Middle frontal gyrus (tissue), 1 donor: ENCODE measurements around the gene POU6F2.
"Not testable (repeated sequence)": the region's sequence is repeated elsewhere in the genome, so short reads cannot be mapped to it uniquely, and the experiment has no call there.

Experiments
- DNase-seq: peaks from one replicate; pipeline ENCODE4 v3.0.0-alpha.2; 2015; ENCODE audit warnings: low spot score; ENCODE audit errors: extremely low spot score

POU6F2 gene

DNA sequence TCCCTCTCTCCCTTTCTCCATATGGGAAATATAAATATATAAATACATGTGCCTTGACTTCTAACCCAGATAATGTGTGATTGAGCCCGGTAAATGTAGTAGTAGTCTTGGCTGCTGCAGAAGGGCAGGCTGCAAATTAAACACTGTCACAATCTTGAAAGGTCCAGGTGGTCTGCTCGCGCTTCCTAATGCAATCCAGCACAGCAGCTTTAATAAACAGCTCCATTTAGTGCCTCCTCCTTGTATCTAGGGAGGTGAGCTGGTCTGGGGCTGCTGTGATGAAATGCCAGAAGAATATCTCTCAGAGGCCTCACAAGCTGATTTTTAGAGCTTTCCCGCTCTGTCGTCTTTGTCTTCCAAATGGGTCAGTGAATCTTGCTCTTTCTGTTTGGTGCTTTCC lies 782 bp downstream of the POU6F2 start:
- DNase-seq, result no peak

DNA sequence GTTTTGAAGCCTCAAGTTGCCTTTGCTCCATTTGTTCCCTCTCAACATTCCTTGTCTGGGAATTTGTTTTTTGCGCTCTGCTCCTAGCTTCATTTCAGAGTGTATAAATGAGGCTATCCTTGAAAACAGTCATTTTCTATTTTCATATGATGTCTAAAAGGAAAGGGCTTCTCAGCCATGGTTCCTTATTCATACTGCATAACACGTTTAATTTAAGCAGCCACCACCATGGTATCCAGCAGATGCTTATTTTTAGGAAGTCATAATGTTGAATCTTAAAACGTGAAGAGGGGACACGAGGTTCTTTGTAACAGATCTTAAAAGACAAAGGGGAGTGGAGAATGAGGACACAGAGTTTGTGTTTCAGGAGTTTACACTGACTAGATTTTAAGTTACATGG lies 14.5 kb downstream of the POU6F2 start:
- no peak for DNase-seq

DNA sequence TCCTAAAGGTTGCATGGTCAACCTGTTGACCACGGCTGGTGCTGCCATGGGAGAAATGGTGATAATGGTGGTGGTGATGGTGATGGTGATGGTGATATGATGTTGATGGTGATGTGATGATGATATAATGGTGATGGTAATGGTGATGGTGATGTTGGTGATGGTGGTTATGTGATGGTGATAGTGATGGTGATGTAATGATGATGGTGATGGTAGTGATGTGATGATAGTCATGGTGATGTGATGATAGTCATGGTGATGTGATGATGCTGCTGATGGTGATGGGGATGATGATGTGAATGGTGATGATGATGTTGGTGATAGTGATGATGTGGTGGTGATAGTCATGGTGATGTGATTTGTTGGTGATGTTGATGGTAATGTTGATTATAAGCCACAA lies 23.9 kb downstream of the POU6F2 start:
- no peak for DNase-seq

DNA sequence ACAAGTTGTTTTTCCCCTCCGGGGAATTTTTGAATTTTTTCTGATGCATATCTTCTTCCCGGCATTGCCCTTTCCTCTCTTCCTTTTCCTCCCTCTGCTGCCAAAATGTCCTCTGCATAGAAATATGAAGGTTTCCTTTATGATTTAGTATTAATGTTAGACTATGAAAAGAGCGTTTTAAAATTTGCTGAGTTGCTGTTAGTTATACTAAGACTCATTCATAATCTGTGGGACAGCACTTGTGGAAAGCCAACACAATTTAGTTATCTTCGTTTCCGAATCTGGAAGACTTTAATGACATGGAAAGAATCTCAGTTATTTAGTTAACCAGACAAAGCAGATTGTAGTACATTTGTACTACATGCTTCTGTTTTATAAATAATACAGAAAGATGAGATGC lies 25.0 kb downstream of the POU6F2 start:
- no peak for DNase-seq

DNA sequence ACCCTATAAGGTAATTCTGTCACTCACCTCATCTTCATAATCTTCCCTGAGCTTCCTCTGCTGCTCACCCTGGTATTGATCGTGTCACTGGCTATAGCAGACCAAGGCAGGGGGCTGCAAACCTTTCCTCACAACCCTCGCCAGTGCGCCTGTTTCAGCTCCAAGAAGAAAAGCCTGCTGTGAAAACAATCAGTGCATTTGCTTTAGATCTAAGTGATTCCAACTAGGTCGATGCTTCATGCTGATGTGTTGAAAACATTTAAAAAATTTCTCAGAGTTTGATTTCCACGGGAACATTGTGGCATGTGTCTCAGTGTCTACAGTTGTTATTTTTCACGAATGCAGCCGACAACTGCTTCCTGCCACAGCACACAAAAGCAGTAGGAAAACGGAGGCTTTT lies 27.3 kb downstream of the POU6F2 start:
- DNase-seq, result no peak

DNA sequence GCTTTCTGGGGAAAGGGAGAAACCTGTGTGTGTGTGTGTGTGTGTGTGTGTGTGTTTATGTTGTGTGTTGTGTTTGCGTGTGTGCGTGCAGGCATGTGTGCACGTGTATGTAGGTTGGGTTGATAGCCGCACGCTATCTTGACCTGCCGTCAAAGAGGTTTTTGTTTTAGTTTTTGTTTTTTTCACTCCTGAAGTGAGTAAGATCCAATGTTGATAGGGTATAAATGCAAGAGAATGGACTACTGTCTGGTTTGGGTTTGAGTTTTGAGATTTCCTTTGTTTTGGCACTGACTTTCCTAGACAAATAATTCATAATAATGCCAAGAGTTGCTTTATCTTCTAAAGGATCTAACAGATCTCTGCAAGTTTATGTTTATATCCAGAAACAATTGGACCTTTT lies 27.8 kb downstream of the POU6F2 start:
- no peak for DNase-seq

DNA sequence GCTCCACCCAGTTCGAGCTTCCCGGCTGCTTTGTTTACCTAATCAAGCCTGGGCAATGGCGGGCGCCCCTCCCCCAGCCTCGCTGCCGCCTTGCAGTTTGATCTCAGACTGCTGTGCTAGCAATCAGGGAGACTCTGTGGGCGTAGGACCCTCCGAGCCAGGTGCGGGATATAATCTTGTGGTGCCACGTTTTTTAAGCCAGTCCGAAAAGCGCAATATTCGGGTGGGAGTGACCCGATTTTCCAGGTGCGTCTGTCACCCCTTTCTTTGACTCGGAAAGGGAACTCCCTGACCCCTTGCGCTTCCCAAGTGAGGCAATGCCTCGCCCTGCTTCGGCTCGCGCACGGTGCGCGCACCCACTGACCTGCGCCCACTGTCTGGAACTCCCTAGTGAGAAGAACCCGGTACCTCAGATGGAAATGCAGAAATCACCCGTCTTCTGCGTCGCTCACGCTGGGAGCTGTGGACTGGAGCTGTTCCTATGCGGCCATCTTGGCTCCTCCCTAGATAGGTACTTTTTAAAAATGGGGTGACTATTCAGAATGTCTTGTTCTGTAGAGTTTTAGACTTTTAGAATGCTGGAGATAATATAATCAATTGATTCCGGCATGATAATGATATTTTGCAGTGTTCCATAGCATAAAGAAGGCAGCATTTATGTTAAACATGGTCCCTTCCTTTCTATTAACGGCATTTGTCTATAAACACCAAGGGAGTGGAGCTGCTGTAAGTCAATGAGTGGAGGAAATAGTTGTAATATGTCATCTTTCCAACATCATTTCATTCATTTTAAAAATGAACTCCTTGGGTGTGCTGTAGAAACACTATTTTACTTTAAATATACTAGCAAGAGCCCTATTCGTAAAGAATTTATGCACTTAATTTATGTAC lies 35.6 kb downstream of the POU6F2 start:
- DNase-seq, result not testable (repeated sequence)

DNA sequence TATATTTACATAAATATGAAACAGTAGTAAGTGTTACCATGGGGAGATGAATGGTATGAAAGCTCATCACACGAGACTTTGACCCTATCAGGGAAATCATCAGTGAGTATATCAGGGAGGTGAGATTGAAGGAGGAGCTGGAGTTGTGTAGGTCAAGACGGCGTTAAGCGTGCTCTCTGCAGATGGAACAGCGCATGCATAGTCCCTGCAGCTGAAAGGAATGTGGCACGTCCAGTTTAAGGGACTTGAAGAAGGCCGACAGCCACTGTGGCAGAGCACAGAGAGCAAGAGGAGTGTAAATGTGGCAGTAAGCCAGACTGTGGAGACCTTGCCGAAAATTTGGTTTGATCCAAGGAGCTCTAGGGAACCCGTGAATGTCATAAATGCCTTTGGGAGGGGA lies 38.9 kb downstream of the POU6F2 start:
- DNase-seq, result no peak

DNA sequence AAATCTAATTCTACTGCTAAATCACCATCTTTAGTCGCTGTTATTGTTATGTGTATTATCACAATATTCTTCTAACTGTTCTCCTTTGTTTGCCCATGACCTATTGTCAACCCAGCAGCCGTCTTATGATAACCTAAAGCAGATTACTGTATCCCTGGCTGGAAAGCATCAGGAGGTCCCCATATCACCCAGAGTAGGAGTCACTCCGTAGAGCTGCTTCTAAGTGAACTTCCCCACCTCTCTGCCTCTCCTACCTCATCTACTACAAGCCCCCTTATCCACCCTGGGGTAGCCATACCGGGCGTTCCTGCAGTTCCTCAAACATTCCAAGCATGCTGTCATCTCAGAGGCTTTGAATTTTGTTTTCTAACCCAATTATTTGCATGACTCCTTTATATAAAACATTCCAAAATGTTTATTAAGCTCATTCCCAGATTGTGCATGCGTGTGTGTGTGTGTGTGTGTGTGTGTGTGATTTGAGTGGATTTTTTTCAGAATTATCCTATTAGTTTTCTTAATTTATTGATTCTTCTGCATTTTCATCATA lies 39.7 kb downstream of the POU6F2 start:
- DNase-seq, result no peak

DNA sequence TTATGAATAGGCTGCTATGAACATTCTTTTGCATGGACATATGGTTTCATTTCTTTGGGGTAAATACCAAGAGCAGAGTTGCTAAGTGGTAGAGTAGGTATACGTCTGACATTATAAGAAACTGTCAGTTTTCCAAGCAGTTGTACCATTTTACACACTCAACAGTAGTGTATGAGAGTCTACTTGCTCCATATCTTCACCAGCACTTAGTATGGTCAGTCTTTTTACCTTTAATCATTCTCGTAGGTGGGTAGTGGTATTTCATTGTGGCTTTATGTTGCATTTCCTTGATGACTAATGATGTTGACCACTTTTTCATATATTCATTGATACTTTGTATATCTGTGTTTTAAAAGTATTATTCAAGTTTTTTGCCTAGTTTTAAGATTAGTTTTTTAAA lies 45.1 kb downstream of the POU6F2 start:
- no peak for DNase-seq

DNA sequence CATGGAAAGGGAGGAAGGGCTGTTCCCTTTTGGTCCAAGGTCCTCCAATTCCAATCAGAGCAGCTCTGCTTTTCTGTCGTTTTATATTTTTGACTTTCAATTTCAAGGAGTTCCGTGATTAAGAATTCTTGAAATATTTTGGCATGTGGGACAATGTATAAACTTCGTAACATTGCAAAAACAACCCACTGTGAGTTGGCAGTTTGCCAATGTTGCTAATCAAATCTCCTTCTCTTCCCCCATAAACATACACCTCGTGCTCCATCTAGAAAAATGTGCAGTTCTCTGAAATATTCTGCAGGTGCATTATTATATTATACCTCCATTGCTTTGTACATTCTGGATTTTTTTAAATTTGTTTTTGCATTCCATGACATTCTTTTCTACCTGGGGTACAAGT lies 49.8 kb downstream of the POU6F2 start:
- DNase-seq, result no peak

DNA sequence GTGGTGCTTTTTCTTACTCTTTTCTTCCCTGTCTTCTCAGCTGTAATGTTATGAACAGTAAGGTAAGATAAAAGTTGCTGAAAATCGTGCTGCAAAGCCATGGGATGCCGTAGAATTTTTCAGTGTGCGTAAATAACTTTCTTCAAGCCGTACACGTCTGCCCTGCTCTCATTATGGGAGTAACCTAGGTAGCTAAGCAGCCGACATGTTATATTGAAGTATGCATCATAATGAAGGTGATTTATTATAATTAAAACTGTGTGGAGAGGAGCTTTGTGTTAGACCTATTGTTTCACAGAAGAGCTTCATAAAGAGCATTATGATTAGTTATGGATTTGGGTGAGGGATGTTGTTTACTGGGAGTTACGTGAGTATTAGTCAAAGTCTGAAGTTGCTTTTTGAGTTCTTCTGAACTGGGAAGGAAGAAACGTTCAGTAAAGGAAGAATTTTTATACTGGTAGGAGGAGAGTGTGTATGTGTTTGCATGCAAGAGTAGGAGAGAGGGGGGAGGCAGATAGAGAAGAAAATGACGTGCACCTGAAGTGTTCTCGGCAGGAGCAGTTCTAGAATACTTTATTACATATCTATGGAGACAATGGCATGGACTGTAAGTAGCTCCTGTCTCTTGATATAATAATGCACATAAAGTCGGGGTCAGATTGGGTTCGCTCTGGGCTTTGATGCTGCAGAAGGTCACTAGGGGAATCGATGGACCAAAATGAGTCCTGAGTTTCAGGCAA lies 56.3 kb downstream of the POU6F2 start:
- DNase-seq, result no peak

DNA sequence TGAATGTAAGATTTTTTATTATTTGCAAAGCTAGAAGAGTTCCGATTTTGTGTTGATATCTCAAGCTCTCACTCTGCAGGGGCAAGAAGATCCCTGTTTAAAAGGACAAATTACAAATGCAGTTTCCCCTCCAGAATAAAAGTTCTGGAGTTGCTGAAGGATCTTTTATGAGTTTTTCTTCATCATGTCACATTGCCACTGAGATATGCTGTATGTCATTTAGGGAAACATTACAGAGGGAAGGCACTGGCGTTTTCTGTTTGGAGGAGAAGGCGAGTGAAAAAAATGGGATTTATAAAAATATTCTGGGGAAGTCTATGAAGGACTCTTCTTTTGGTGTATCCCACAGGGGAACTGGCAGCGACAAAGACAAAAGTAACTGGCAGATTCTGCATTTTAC lies 57.4 kb downstream of the POU6F2 start:
- DNase-seq, result no peak

DNA sequence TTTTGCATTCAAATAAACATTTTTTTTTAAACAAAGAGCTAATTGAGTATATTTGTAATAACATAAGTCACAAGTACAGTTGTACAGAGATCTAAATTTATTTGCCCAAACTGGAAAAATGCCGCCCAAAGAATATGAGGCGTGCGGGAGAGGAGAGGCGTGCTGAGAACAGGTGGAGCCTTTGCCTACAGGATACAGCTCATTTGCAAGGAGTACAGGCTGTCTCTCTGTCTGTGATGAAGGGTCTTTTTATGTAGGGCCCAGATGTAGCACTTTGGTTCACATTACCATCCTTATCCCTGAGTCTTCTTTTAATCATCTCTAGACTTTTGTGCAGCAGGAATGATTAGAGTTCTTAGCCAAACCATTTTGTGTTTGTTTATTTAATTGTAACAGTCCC lies 58.2 kb downstream of the POU6F2 start:
- no peak for DNase-seq

DNA sequence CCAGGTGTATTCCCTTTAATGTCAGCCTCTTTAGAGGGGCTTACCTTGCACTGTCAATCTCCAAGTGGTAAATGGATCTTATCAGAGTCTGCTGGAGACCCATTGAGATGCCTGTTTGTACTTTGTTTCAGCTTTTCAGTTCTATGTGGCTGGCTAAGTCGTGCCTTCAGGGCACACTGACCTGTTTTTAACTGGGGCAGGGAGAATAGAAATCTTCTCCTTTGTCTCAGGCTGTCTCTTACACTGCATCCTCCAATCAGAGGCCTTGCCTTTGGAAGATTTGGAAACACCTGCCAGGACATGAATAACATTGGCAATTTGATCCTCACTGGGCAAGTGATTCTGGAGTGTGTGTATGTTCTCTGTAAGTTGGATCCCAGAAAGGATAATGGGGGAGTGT lies 65.0 kb downstream of the POU6F2 start:
- no peak for DNase-seq

DNA sequence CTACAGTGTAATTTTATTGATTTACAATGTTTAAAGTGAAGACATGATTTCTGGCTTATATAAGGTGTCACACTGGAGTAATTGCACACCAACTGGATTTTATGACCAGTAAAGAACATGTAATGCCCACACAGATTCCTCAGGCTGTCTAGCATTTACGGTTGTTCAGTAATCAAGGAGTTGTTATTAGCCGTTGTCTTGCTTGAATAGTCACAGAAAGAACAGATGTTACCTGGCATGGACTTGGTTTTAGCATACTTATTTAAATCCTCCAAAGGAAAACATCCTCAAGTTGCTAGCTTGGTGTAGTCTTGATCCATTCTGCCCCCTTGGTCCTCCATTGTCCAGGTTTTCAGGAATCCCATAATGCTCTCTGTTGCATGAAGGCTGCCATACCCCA lies 65.8 kb downstream of the POU6F2 start:
- DNase-seq, result no peak

DNA sequence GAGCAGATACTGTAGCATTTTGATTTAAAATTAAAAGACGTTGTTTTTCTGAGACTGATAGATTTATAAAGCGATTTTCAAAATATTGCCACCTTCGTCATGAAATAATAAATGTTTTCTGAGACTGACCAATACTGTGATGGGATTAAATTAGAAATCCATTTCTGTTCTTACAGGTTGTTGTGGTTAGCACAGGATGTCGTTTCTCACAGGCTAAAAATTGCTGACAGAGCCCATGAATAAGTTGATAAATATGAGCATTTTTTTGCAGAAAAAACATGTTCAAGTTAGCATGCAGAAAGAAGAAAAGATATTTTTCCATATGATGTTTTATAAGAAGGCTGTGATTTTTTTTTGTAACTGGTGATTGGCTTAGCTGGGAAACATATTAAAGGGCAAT lies 66.8 kb downstream of the POU6F2 start:
- no peak for DNase-seq

DNA sequence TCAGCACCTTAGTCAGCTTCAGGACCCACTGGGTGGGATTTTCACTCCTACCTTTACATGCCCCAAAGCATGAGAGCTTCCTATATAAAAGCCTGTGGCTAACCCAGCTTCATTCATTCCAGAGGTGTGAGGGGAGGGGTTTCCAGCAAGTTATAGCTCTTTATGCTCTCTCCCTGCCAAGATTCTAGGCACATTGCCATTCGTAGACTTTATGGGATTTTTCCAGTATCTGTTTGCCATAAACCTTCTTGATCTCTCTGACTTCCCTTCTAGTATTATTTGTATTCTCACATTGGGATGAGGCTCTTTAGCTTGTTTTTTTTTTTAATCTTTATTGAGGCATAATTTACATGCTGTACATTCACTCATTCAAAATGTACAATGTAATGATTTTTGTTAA lies 67.5 kb downstream of the POU6F2 start:
- no peak for DNase-seq

DNA sequence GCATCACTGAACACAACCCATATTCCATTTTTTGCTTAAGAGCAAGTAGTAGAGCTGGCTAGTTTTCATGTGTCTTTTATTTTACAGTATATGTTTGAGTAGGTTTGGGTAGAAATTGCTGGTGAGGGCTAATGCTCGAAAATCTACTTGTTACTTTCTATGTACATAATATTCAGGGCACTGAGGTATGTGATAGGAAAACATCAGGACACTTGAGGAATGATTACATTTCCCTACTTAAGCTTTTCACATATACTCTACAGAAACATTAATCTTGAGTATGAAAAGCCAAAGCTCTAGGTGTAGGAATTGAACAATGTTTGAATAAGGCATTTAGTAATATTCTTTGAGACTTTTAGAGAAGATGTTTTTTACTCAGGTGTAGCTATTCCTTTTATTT lies 73.6 kb downstream of the POU6F2 start:
- DNase-seq, result no peak

DNA sequence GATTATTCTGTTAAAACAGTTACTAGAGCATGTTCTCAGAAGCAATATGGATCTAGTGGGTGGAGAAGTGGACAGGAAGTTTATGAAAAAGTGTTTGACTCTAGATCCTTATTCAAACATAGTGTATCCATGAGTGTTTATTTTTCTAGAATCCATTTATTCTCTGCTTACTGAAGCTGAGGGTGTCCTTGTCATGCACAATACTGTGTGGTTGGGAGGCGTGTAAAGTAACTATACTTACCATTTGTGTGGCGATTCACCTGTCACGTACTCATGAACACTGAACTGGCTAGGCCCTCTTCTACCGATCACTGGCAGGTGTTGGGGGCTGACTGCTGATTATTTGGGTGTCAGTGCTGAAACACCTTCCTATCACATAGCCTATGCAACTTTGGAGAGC lies 74.0 kb downstream of the POU6F2 start:
- DNase-seq, result no peak

DNA sequence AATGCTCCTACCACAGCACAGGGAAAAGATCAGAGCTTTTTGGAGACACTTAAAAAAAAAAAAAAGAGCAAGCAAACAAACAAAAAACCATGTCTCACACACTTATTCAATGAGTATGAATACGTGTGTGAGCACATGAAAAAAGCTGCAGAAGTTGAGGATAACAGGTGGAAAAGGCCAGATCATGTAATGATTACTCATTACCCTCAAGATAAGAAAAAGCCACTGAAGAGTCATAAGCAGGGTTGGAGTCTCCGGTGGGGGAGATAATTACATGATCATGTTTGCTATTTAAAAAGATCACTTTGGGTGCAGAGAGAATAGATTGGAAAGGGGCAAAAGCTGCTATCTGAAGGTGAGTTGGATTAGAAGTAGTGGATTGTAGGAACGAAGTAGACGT lies 77.0 kb downstream of the POU6F2 start:
- DNase-seq, result no peak

DNA sequence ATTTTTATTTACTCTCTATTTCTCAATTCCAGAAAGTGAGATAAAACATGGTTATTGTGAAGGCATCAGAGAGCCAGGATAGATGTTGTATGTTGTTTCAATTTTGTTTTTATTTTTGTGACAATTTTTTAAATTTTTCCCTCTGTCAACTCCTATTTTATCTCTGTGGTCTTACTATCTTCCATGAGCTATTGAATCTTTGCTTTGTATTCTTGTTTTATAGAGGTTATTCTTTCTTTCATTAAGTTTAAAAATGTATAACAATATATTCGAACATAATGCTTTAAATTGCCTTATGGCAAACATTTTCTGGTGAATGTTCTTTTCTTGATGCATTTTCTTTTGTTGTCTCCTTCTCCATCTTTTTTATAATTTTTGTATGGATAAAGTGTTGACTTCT lies 78.4 kb downstream of the POU6F2 start:
- no peak for DNase-seq

DNA sequence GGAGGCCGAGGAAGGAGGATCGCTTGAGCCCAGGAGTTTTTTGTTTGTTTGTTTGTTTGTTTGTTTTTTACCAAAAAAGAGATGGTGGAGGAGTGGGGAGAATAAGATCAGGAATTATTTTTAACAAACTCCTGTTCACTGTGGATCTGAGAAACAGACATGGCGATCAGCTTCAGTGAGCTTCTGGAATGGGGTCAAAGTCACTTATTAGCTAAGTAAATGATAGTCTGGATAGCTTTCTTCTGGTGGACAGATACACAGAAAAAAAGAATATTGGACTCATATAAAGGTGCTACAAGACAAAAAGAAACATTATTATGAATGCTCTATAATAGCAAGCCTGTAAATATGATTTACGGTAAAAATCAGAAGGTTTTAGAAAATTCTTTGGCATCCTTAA lies 85.1 kb downstream of the POU6F2 start:
- DNase-seq, result no peak
